HG03354 (cell line): Measurements from ENCODE around the gene HCFC1.

Experiments
- ATAC-seq: cut with Tn5 transposase; IDR thresholded peaks from one replicate; pipeline ENCODE4 v1.9.1; 2021; ENCODE audit warnings: mild to moderate bottlenecking; ENCODE audit not compliant: unreplicated experiment, poor library complexity, severe bottlenecking

HCFC1 gene

GRCh38 chrX:153980394-153980793 is 8.8 kb upstream of the HCFC1 start:
- ATAC-seq, result peak; percentile 58

GRCh38 chrX:153974726-153975286 is 3.2 kb upstream of the HCFC1 start:
- no peak for ATAC-seq

- ATAC-seq, result no peak
Observed at GRCh38 chrX:153974003-153974725, 2.5 kb upstream of the HCFC1 start.

GRCh38 chrX:153973127-153974002 is 1.7 kb upstream of the HCFC1 start:
- no peak for ATAC-seq

GRCh38 chrX:153972368-153973126 is 929 bp upstream of the HCFC1 start, which contains the start of gene TMEM187:
TMEM187 (plus strand) TSS chrX:153972754; CDS start chrX:153982063, 9,309 bp downstream.
- peak; percentile 58 for ATAC-seq

- ATAC-seq, result peak; percentile 45
Observed at GRCh38 chrX:153971124-153971449, 531 bp downstream of the HCFC1 start.

- peak; percentile 3 for ATAC-seq
Observed at GRCh38 chrX:153970357-153971123, 1.1 kb downstream of the HCFC1 start.

GRCh38 chrX:153969904-153970356 is 1.7 kb downstream of the HCFC1 start:
- ATAC-seq, result no peak

GRCh38 chrX:153969125-153969903 is 2.3 kb downstream of the HCFC1 start:
- ATAC-seq, result no peak

GRCh38 chrX:153968754-153969124 is 2.9 kb downstream of the HCFC1 start:
- ATAC-seq, result no peak

GRCh38 chrX:153968255-153968654 is 3.4 kb downstream of the HCFC1 start:
- ATAC-seq, result no peak

- ATAC-seq, result no peak
Observed at GRCh38 chrX:153967536-153968224, 3.9 kb downstream of the HCFC1 start.

- no peak for ATAC-seq
Observed at GRCh38 chrX:153966841-153967535, 4.6 kb downstream of the HCFC1 start.

- ATAC-seq, result no peak
Observed at GRCh38 chrX:153966283-153966688, 5.3 kb downstream of the HCFC1 start.

GRCh38 chrX:153965406-153965805 is 6.2 kb downstream of the HCFC1 start:
- no peak for ATAC-seq

- no peak for ATAC-seq
Observed at GRCh38 chrX:153964105-153964504, 7.5 kb downstream of the HCFC1 start.

GRCh38 chrX:153963546-153963945 is 8.1 kb downstream of the HCFC1 start:
- no peak for ATAC-seq
